H1 (cell line): Measurements from ENCODE around the gene MXI1. TPM values are rescaled to one million over a fixed set of nuclear protein-coding genes. Genes with fewer than 3 reads are reported as not detected.

ENCODE experiments used
- CTCF ChIA-PET: fragments of 300-600 bp; sonication (Branson Sonifier 250); formaldehyde crosslinking; loops from one replicate; lab custom pipeline; 2021; ENCODE audit not compliant: partially characterized antibody; lab: Charles Lee
- POLR2A ChIA-PET: fragments of 300-600 bp; sonication (Branson Sonifier 250); formaldehyde crosslinking; loops from one replicate; lab custom pipeline; 2021; ENCODE audit warnings: inconsistent platforms; ENCODE audit not compliant: partially characterized antibody; lab: Charles Lee
- DNase-seq, 2 experiments: peaks; one replicate each; pipeline versions ENCODE4 v3.0.0 to v3.0.0-alpha.2; 2010 to 2022; ENCODE audit warnings: low spot score in 2 of 2, low read depth in 1 of 2, mixed read lengths in 1 of 2
- FAIRE-seq: peaks from 2 replicates; lab custom pipeline; 2011; peaks lifted over from hg19 to GRCh38; lab: Jason Lieb, UNC
- H2AFZ ChIP-seq: 2 replicates; pipeline ENCODE4 v1.8.1; 2012; ENCODE audit warnings: low read length, inconsistent platforms
- H2AK5ac ChIP-seq: 2 replicates; pipeline ENCODE4 v1.6.1; 2013; ENCODE audit warnings: low read depth, low read length
- H2BK120ac ChIP-seq: replicated peaks from 2 replicates; pipeline ENCODE3; 2013; ENCODE audit warnings: low read depth, low read length, inconsistent platforms
- H2BK12ac ChIP-seq: 2 replicates; pipeline ENCODE4 v1.6.1; 2013; ENCODE audit warnings: low read depth, low read length
- H2BK15ac ChIP-seq: 2 replicates; pipeline ENCODE4 v1.6.1; 2013; ENCODE audit warnings: low read length
- H2BK20ac ChIP-seq: 2 replicates; pipeline ENCODE4 v1.6.1; 2013; ENCODE audit warnings: low read length
- H2BK5ac ChIP-seq: 2 replicates; pipeline ENCODE4 v1.6.1; 2013; ENCODE audit warnings: low read depth, low read length
- H3K14ac ChIP-seq: 2 replicates; pipeline ENCODE4 v1.6.1; 2013; ENCODE audit warnings: inconsistent platforms; ENCODE audit not compliant: insufficient read length
- H3K18ac ChIP-seq: 2 replicates; pipeline ENCODE4 v1.6.1; 2013; ENCODE audit warnings: low read length; ENCODE audit errors: extremely low read depth
- H3K23ac ChIP-seq: 2 replicates; pipeline ENCODE4 v1.6.1; 2013; ENCODE audit warnings: inconsistent platforms; ENCODE audit not compliant: insufficient read length
- H3K23me2 ChIP-seq: 2 replicates; pipeline ENCODE4 v1.6.1; 2013; ENCODE audit warnings: low read depth, low read length
- H3K27ac ChIP-seq: 2 replicates; pipeline ENCODE4 v1.6.1; 2011; ENCODE audit warnings: low read depth, low read length, inconsistent platforms
- H3K27me3 ChIP-seq, 4 experiments: replicated peaks in 1 of 4; 1 replicate in 1 of 4; 2 replicates in 3 of 4; pipeline versions ENCODE4 v1.6.1 to v1.8.1; 2011 to 2013; ENCODE audit warnings: low read length in 3 of 4, mild to moderate bottlenecking in 3 of 4, inconsistent platforms in 2 of 4, mixed read lengths in 2 of 4, moderate library complexity in 1 of 4; ENCODE audit not compliant: control insufficient read depth in 3 of 4, insufficient read depth in 3 of 4; ENCODE audit errors: extremely low read depth in 1 of 4
- H3K36me3 ChIP-seq, 4 experiments: 2 replicates each; pipeline versions ENCODE4 v1.6.1 to v1.8.1; 2011 to 2013; ENCODE audit warnings: mild to moderate bottlenecking in 4 of 4, low read length in 3 of 4, moderate library complexity in 2 of 4, control low read depth in 1 of 4, inconsistent platforms in 1 of 4; ENCODE audit not compliant: insufficient read depth in 4 of 4, control insufficient read depth in 2 of 4
- H3K4ac ChIP-seq: replicated peaks from 2 replicates; pipeline ENCODE3; 2013; ENCODE audit warnings: low read length, low read depth, mixed read lengths, inconsistent platforms; ENCODE audit not compliant: insufficient read length
- H3K4me1 ChIP-seq, 4 experiments: replicated peaks in 1 of 4; 1 replicate in 1 of 4; 2 replicates in 3 of 4; pipeline versions ENCODE4 v1.6.1 to v1.8.1; 2011 to 2013; ENCODE audit warnings: low read length in 3 of 4, inconsistent platforms in 2 of 4, mixed read lengths in 1 of 4; ENCODE audit not compliant: insufficient read depth in 4 of 4, control insufficient read depth in 3 of 4
- H3K4me2 ChIP-seq, 2 experiments: 2 replicates each; pipeline versions ENCODE4 v1.6.1 to v1.8.1; 2011 to 2013; ENCODE audit warnings: low read depth in 2 of 2, low read length in 2 of 2, control low read depth in 1 of 2, inconsistent platforms in 1 of 2, mild to moderate bottlenecking in 1 of 2; ENCODE audit not compliant: insufficient read depth in 1 of 2
- H3K4me3 ChIP-seq, 4 experiments: fragments of 200-600, 300-600 bp in 1 of 4; sonication (generic), shearing (Covaris generic), sonication (Bioruptor Twin) in 1 of 4; 2 replicates each; pipeline versions ENCODE4 v1.5.1 to v1.8.1; 2011 to 2016; ENCODE audit warnings: low read length in 4 of 4, low read depth in 3 of 4, control low read depth in 2 of 4, inconsistent platforms in 2 of 4, mild to moderate bottlenecking in 2 of 4, mixed read lengths in 1 of 4, moderate library complexity in 1 of 4; ENCODE audit not compliant: insufficient read depth in 2 of 4; ENCODE audit errors: extremely low read depth in 1 of 4
- H3K56ac ChIP-seq: replicated peaks from 2 replicates; pipeline ENCODE3; 2013; ENCODE audit warnings: low read depth, mild to moderate bottlenecking, mixed read lengths, low read length, inconsistent platforms; ENCODE audit not compliant: insufficient read length
- H3K79me1 ChIP-seq: 2 replicates; pipeline ENCODE4 v1.6.1; 2013; ENCODE audit warnings: low read depth, low read length, control low read depth
- H3K79me2 ChIP-seq, 2 experiments: 2 replicates each; pipeline versions ENCODE4 v1.6.1 to v1.8.1; 2012 to 2013; ENCODE audit warnings: low read length in 2 of 2, mild to moderate bottlenecking in 2 of 2, inconsistent platforms in 1 of 2; ENCODE audit not compliant: insufficient read depth in 2 of 2, control insufficient read depth in 1 of 2
- H3K9ac ChIP-seq, 4 experiments: replicated peaks in 1 of 4; 1 replicate in 1 of 4; 2 replicates in 3 of 4; pipeline versions ENCODE4 v1.6.1 to v1.8.1; 2011 to 2013; ENCODE audit warnings: low read depth in 3 of 4, low read length in 3 of 4, control low read depth in 2 of 4, mild to moderate bottlenecking in 2 of 4, moderate library complexity in 2 of 4, inconsistent platforms in 1 of 4; ENCODE audit errors: extremely low read depth in 1 of 4
- H3K9me3 ChIP-seq, 2 experiments: 2 replicates each; pipeline versions ENCODE4 v1.6.1 to v1.8.1; 2012 to 2013; ENCODE audit warnings: mild to moderate bottlenecking in 2 of 2, moderate library complexity in 2 of 2, control low read depth in 1 of 2, inconsistent platforms in 1 of 2, low read depth in 1 of 2, low read length in 1 of 2, mixed read lengths in 1 of 2; ENCODE audit not compliant: insufficient read depth in 2 of 2
- H4K20me1 ChIP-seq, 2 experiments: replicated peaks in 1 of 2; 2 replicates each; pipeline versions ENCODE3 to v1.8.1; 2011 to 2013; ENCODE audit warnings: inconsistent platforms in 2 of 2, low read length in 2 of 2, mild to moderate bottlenecking in 1 of 2; ENCODE audit not compliant: insufficient read depth in 2 of 2, control insufficient read depth in 1 of 2
- H4K5ac ChIP-seq: 2 replicates; pipeline ENCODE4 v1.6.1; 2013; ENCODE audit warnings: low read length, low read depth, mixed read lengths, inconsistent platforms; ENCODE audit not compliant: insufficient read length
- H4K8ac ChIP-seq: 2 replicates; pipeline ENCODE4 v1.8.0; 2013; ENCODE audit warnings: mild to moderate bottlenecking, moderate library complexity, low read length, inconsistent platforms; ENCODE audit not compliant: insufficient read depth; ENCODE audit errors: extremely low read depth
- H4K91ac ChIP-seq: replicated peaks from 2 replicates; pipeline ENCODE3; 2013; ENCODE audit warnings: low read length, mixed read lengths, inconsistent platforms; ENCODE audit not compliant: insufficient read length
- ASH2L ChIP-seq: fragments of 200-600, 300-600 bp; sonication (generic); IDR thresholded peaks from one replicate; pipeline ENCODE4 v1.7.1; 2017; ENCODE audit warnings: low read length
- ATF2 ChIP-seq: IDR thresholded peaks from 2 replicates; pipeline ENCODE4 v1.6.1; 2012; ENCODE audit warnings: low read length, inconsistent platforms
- BCL11A ChIP-seq, 2 experiments: IDR thresholded peaks; one replicate each; pipeline ENCODE4 v1.6.1; 2011; ENCODE audit warnings: low read depth in 2 of 2, low read length in 2 of 2, mild to moderate bottlenecking in 2 of 2
- CHD1 ChIP-seq: IDR thresholded peaks from 2 replicates; pipeline ENCODE4 v1.6.1; 2012; ENCODE audit warnings: low read depth, low read length, improper control_type of control experiment
- EGR1 ChIP-seq: IDR thresholded peaks from 2 replicates; pipeline ENCODE4 v1.6.1; 2011; ENCODE audit warnings: low read depth, low read length, borderline replicate concordance
- JUN ChIP-seq: IDR thresholded peaks from 2 replicates; pipeline ENCODE4 v1.6.1; 2011; ENCODE audit warnings: low read depth, mild to moderate bottlenecking, improper control_type of control experiment, low read length
- KDM1A ChIP-seq: fragments of 200-600, 300-600 bp; sonication (generic); IDR thresholded peaks from 2 replicates; pipeline ENCODE4 v1.7.1; 2016; ENCODE audit warnings: mild to moderate bottlenecking, low read length, borderline replicate concordance
- KDM4A ChIP-seq: IDR thresholded peaks from one replicate; pipeline ENCODE4 v1.7.1; 2012; ENCODE audit warnings: low read depth, mild to moderate bottlenecking, moderate library complexity, low read length, inconsistent platforms; ENCODE audit not compliant: severe bottlenecking
- POLR2AphosphoS5 ChIP-seq: IDR thresholded peaks from 2 replicates; pipeline ENCODE4 v1.6.1; 2011; ENCODE audit warnings: low read depth, low read length
- RBBP5 ChIP-seq: IDR thresholded peaks from 2 replicates; pipeline ENCODE4 v1.7.1; 2012; ENCODE audit warnings: low read depth, mild to moderate bottlenecking, inconsistent platforms, low read length, moderate library complexity, borderline replicate concordance
- USF2 ChIP-seq: IDR thresholded peaks from 2 replicates; pipeline ENCODE4 v1.6.1; 2011; ENCODE audit warnings: low read length, improper control_type of control experiment
- WGBS, 2 experiments: shearing (Covaris generic) in 1 of 2; methylation state at CpG; one replicate each; pipeline versions ENCODE4 v1.1.6 to v1.1.7; 2013 to 2015; ENCODE audit warnings: low lambda C conversion rate in 2 of 2, mixed read lengths in 2 of 2, inconsistent platforms in 1 of 2, low coverage in 1 of 2, missing lambda C conversion rate in 1 of 2; ENCODE audit not compliant: insufficient replicate concordance in 2 of 2, insufficient coverage in 1 of 2, insufficient read length in 1 of 2; ENCODE audit errors: extremely low coverage in 1 of 2, missing lambda C conversion rate in 1 of 2; 5-methylcytosine and 5-hydroxymethylcytosine counted together
- polyA plus RNA-seq, 7 experiments: library from polyadenylated mRNA; depleted of rRNA in 3 of 7; stranded (reverse) in 5 of 7; unstranded in 2 of 7; fragments of >200 nt in 5 of 7; fragments of 200-250 nt in 2 of 7; gene quantifications; 1 replicate in 5 of 7; 2 replicates in 1 of 7; 4 replicates in 1 of 7; pipeline versions ENCODE4 v1.2.1 to v1.2.3, GENCODE V29; 2011 to 2013; ENCODE audit warnings: missing spikeins in 2 of 7, mixed read lengths in 2 of 7
- total RNA-seq: library from RNA; stranded (reverse); fragmentation: NEBNext Ultra II Directional; extraction: Animal tissue kit (Norgen Biotek cat#: 25700); gene quantifications from 2 replicates; pipeline ENCODE4 v1.2.1, GENCODE V29; 2021

The MXI1 gene
- total and polyA plus RNA-seq, 2 of the 8 experiments (the other 6 are each of a cell fraction or from before 2014, with no cell fraction given), result 5.7 to 8.8 TPM

GRCh38 chr10:110162741-110163145 is 44.7 kb upstream of the MXI1 start:
- CTCF ChIA-PET, result interaction anchor here (0.7 to 5.0 kb wide), 13 partner anchors 10 to 127 kb away, joined by 3 to 39 read pairs (median 4); no protein-coding TSS in a partner anchor
- peak overlapping the region in 1 of 2 experiments; percentile 25; a peak in 2 of 4 replicates for H3K4me2 ChIP-seq
- TF ChIP-seq KDM4A (no peak), ATF2 (no peak), EGR1 (no peak), KDM1A (no peak), ASH2L (no peak), RBBP5 (no peak), JUN (no peak), BCL11A (IDR thresholded peaks at IDR 0.05; ENCODE audit: low read depth in 2 of 2, low read length in 2 of 2) (no peak), CHD1 (no peak), USF2 (no peak), POLR2AphosphoS5 (no peak)

More at GRCh38 chr10:110162741-110163145, 44.7 kb upstream of the MXI1 start:
- no peak overlapping the region for H4K8ac ChIP-seq
- no peaks in the 10 kb centered on the region for H3K23me2 ChIP-seq
- H2BK120ac ChIP-seq, result no peak overlapping the region
- no peak overlapping the region; the same call in 1 of the 2 replicates for H2BK15ac ChIP-seq
- H2BK5ac ChIP-seq, result no peak overlapping the region
- no peaks in the 10 kb centered on the region for H3K9me3 ChIP-seq
- H3K9ac ChIP-seq, result no peak overlapping the region
- no peak overlapping the region; the same call in 1 of the 2 replicates for H3K18ac ChIP-seq
- no peak overlapping the region for H4K5ac ChIP-seq
- H2AK5ac ChIP-seq, result no peak overlapping the region; the same call in 1 of the 2 replicates
- H2AFZ ChIP-seq, result no peak overlapping the region
- H3K27me3 ChIP-seq, result peaks cover 31 to 71% (median 51%) of the 10 kb centered on the region in 4 experiments
- H2BK12ac ChIP-seq, result peak overlapping the region; percentile 55; the same call in 1 of the 2 replicates
- DNase-seq (peak in 1 of 2 experiments; percentile 69), FAIRE-seq (no peak)
- POLR2A ChIA-PET, result no interaction called here
- 52% methylated on average over 6 of the region's 6 CpGs; no CpG with 5 or more reads in 1 of the 2 experiments for WGBS, 2 experiments
- H4K91ac ChIP-seq, result no peak overlapping the region
- H3K4me3 ChIP-seq, result no peak overlapping the region
- peaks cover 0 to 14% of the 10 kb centered on the region in 2 experiments for H4K20me1 ChIP-seq
- H3K27ac ChIP-seq, result no peak overlapping the region
- no peak overlapping the region for H3K23ac ChIP-seq
- no peaks in the 10 kb centered on the region for H3K79me2 ChIP-seq
- H3K36me3 ChIP-seq, result no peaks in the 10 kb centered on the region
- H3K56ac ChIP-seq, result no peak overlapping the region
- H3K14ac ChIP-seq, result no peak overlapping the region
- no peak overlapping the region for H2BK20ac ChIP-seq
- H3K4ac ChIP-seq, result no peak overlapping the region
- H3K4me1 ChIP-seq, result peaks cover 2 to 8% (median 5%) of the 10 kb centered on the region in 4 experiments
- H3K79me1 ChIP-seq, result no peaks in the 10 kb centered on the region
